ENCODE results near the gene CCDC73. TPM values are rescaled to one million over a fixed set of nuclear protein-coding genes. Genes with fewer than 3 reads are reported as not detected.
"Not testable (repeated sequence)": the region's sequence is repeated elsewhere in the genome, so short reads cannot be mapped to it uniquely, and the experiment has no call there.

The CCDC73 gene
- total and polyA plus RNA-seq, 7 donors: not detected

DNA sequence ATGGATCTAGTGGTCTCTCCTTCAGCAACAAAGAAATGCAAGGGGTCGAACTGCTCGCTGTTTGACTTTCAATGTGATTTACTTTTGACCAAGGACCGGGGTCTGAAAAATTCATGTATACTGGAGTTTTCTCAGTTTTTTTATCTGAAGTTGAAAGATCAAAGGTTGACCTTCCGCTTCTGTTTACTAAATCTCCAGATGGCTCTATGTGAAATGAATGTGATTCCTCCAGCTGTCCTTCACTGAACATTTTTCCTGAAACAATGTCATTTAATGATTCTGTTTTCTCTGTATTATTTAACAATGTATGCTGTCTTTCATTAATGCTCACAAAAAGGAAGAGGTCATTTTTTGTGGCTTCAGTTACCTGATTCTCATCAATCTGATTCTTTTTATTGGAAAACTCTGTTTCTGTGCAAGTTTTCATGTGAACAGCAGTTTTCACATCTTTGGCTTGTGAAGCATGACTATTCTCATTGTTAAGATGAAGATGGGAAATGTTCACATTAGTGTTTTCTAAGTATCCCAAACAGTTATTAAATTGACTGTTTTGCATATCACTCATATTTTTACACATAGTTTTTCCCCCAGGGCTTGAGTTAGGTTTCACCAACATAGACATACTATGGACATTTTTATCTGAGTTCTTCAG is 180.8 kb downstream of the CCDC73 start:
- H3K9me3 ChIP-seq: no peaks in the 10 kb centered on the region
- intact Hi-C loops (cut with DNase I): no loop called here
- no peaks in the 10 kb centered on the region for H3K36me3 ChIP-seq
- no peak for DNase-seq
- no peak for TF ChIP-seq POLR2AphosphoS5 (IDR thresholded peaks at IDR 0.05)
- no peak for TF ChIP-seq EP300 (IDR thresholded peaks at IDR 0.05)
- TF ChIP-seq, protein P1, sequence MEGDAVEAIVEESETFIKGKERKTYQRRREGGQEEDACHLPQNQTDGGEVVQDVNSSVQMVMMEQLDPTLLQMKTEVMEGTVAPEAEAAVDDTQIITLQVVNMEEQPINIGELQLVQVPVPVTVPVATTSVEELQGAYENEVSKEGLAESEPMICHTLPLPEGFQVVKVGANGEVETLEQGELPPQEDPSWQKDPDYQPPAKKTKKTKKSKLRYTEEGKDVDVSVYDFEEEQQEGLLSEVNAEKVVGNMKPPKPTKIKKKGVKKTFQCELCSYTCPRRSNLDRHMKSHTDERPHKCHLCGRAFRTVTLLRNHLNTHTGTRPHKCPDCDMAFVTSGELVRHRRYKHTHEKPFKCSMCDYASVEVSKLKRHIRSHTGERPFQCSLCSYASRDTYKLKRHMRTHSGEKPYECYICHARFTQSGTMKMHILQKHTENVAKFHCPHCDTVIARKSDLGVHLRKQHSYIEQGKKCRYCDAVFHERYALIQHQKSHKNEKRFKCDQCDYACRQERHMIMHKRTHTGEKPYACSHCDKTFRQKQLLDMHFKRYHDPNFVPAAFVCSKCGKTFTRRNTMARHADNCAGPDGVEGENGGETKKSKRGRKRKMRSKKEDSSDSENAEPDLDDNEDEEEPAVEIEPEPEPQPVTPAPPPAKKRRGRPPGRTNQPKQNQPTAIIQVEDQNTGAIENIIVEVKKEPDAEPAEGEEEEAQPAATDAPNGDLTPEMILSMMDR (IDR thresholded peaks at IDR 0.05): no peak
- no peak overlapping the region for H3K27ac ChIP-seq
- no peaks in the 10 kb centered on the region for H3K4me1 ChIP-seq
- no peaks in the 10 kb centered on the region for H3K27me3 ChIP-seq
- H3K4me3 ChIP-seq: no peak overlapping the region
- WGBS, 2 donors: 45 to 66% methylated on average over 4 of the region's 4 CpGs

DNA sequence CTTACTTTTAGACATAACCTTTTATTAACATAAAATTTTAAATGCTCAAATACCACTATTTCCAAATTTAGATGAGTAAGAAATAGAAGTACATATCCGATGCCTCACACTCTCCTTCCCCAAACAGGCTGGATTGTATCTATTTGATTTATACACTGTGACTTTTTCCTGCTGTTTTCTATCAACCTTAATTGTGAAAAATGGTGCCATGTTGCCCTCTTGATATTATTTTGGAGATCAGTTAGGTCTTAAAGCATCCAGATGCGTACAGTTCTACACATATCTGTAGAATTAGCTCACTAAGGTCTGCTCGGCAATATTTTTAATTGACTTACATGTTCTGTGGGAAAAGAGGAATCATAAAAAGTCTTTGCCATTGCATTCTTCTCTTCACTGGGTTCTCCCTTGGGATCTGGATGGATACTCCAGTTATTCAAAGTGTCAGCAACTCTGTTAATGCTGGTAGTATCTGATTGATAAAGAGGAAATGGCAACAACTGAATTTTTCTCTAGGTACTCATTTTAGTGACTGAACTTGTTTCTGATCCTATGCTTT is 183.6 kb downstream of the CCDC73 start:
- Histone ChIP-seq H3K27ac (no peak overlapping the region), H3K36me3 (peaks cover 0 to 4% (median 0%) of the 10 kb centered on the region in 4 donors), H3K4me1 (no peaks in the 10 kb centered on the region), H3K4me3 (no peak overlapping the region), H3K27me3 (no peaks in the 10 kb centered on the region), H3K9me3 (no peaks in the 10 kb centered on the region)
- TF ChIP-seq, protein P1 (IDR thresholded peaks at IDR 0.05): no peak
- TF ChIP-seq POLR2A (IDR thresholded peaks at IDR 0.05) (no peak), POLR2AphosphoS5 (IDR thresholded peaks at IDR 0.05) (no peak), EP300 (IDR thresholded peaks at IDR 0.05) (no peak)
- intact Hi-C loops (cut with DNase I): no loop called here
- WGBS, 2 donors: 87 to 94% methylated on average over 3 of the region's 3 CpGs
- DNase-seq: no peak

DNA sequence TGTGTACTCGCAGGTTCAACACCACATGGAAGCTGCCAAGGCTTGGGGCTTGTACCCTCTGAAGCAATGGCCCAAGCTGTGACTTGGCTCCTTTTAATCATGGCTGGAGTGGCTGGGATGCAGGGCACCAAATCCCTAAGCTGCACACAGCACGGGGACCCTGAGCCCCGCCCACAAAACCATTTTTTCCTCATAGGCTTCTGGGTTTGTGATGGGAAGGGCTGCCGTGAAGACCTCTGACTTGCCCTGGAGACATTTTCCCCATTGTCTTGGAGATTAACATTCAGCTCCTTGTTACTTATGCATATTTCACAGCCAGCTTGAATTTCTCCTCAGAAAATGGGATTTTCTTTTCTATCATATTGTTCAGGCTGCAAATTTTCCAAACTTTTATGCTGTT is 185.6 kb downstream of the CCDC73 start:
- H3K27ac ChIP-seq; H3K9me3 ChIP-seq; DNase-seq; intact Hi-C loops (cut with DNase I); H3K4me3 ChIP-seq; H3K4me1 ChIP-seq; H3K27me3 ChIP-seq: not testable (repeated sequence)
- 97 to 98% methylated on average over 4 of the region's 4 CpGs for WGBS, 2 donors
- peaks cover 0 to 22% (median 5%) of the 10 kb centered on the region in 4 donors for H3K36me3 ChIP-seq

DNA sequence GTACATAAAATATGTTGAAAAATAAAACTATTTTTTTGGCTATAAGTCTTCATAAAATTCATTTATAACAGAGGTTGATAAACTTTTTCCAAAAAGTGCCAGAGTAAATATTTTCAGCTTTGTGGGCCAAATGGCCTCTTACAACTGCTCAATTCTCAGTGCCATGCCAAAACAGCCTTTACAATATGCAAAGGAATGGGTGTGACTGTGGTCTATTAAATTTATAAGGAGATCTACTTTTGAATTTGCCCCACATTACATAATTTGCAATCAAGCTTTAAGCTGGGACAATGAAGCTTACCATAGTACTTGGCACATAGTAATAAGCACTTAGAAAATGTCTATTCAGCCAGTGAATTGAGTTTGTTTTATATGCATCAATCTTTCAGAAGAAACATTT is 188.2 kb downstream of the CCDC73 start:
- Histone ChIP-seq H3K9me3 (no peaks in the 10 kb centered on the region), H3K27me3 (no peaks in the 10 kb centered on the region), H3K27ac (no peak overlapping the region), H3K36me3 (peaks cover 0 to 47% (median 11%) of the 10 kb centered on the region in 4 donors), H3K4me1 (peaks cover 0 to 12% (median 8%) of the 10 kb centered on the region in 4 donors), H3K4me3 (no peak overlapping the region)
- no peak for TF ChIP-seq EP300 (IDR thresholded peaks at IDR 0.05)
- TF ChIP-seq, protein P1 (IDR thresholded peaks at IDR 0.05): no peak
- TF ChIP-seq POLR2A (IDR thresholded peaks at IDR 0.05): no peak
- no peak for TF ChIP-seq POLR2AphosphoS5 (IDR thresholded peaks at IDR 0.05)
- intact Hi-C loops (cut with DNase I): no loop called here
- DNase-seq: no peak

DNA sequence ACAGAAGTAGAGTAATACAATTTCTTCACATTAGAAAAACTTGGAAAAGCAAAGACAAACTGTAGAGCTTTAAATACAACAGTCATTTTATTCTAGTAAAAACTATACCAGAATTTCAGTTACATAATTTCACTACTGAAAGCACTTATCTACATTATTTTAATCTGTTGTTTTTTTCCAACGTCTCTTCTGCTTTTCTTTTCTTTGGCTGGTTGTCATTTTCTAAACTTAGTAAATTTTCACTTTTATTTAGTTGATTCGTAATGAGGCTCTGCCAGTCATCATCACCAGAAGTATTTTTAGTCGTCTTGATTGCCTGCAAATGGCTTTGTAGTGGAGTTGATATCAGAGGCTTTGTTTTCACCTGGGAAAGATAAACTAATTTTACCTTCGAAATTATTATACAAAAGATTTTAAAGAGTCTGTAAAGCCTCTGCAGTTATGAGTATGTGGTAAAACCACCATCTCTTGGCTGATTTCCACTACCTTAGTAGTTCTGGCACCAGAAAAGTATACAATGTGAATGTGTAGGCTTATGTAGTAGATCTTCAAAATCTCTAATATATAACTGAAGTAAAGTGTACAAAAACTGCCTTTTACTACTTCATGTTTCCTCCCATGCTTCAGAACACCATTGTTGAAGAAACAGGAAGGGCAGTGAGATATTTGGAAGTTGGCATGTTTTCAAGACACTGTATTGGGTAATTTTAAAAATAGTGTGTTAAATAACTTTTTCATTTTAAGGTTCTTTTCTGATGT is 191.6 kb downstream of the CCDC73 start:
- H3K4me3 ChIP-seq: no peak overlapping the region
- H3K9me3 ChIP-seq: no peaks in the 10 kb centered on the region
- 71 to 73% methylated on average over 4 of the region's 4 CpGs for WGBS, 2 donors
- TF ChIP-seq POLR2A (IDR thresholded peaks at IDR 0.05): no peak
- H3K27ac ChIP-seq: no peak overlapping the region
- peaks cover 0 to 79% (median 18%) of the 10 kb centered on the region in 4 donors for H3K36me3 ChIP-seq
- intact Hi-C loops (cut with DNase I): no loop called here
- peaks cover 0 to 12% (median 8%) of the 10 kb centered on the region in 4 donors for H3K4me1 ChIP-seq
- DNase-seq: no peak
- no peaks in the 10 kb centered on the region for H3K27me3 ChIP-seq
